Loucy (cell line): Measurements from ENCODE around the gene PCDHGA7.

ENCODE experiments used
- H2AFZ ChIP-seq: fragments of 200-600 bp; sonication (generic); 2 replicates; pipeline ENCODE4 v1.6.0; 2016; ENCODE audit warnings: antibody characterized with exemption, mild to moderate bottlenecking, low read length, moderate library complexity
- H3F3A ChIP-seq: fragments of 200-600 bp; 2 replicates; pipeline ENCODE4 v1.6.0; 2016; ENCODE audit warnings: antibody characterized with exemption, low read depth, mild to moderate bottlenecking
- H3K27me3 ChIP-seq: fragments of 200-600 bp; sonication (generic); 2 replicates; pipeline ENCODE4 v1.6.1; 2014; ENCODE audit warnings: low read length, mild to moderate bottlenecking; ENCODE audit not compliant: insufficient read depth, poor library complexity, severe bottlenecking
- H3K36me3 ChIP-seq: fragments of 200-600 bp; sonication (generic); 2 replicates; pipeline ENCODE4 v1.6.1; 2016; ENCODE audit warnings: low read length; ENCODE audit not compliant: insufficient read depth
- H3K4me1 ChIP-seq: fragments of 200-600 bp; sonication (generic); 2 replicates; pipeline ENCODE4 v1.5.1; 2014; ENCODE audit warnings: low read length, mild to moderate bottlenecking; ENCODE audit not compliant: insufficient read depth, poor library complexity, severe bottlenecking
- H3K4me2 ChIP-seq: fragments of 200-600 bp; sonication (generic); 2 replicates; pipeline ENCODE4 v1.6.0; 2014; ENCODE audit warnings: antibody characterized with exemption, low read length, low read depth, mild to moderate bottlenecking; ENCODE audit not compliant: poor library complexity, severe bottlenecking
- H3K4me3 ChIP-seq: fragments of 200-600 bp; sonication (generic); 2 replicates; pipeline ENCODE4 v1.5.1; 2014; ENCODE audit warnings: low read length, mild to moderate bottlenecking, mixed read lengths; ENCODE audit not compliant: poor library complexity, severe bottlenecking
- H3K79me2 ChIP-seq: fragments of 200-600 bp; sonication (generic); 2 replicates; pipeline ENCODE4 v1.6.1; 2014; ENCODE audit warnings: low read length; ENCODE audit not compliant: insufficient read depth
- H3K9ac ChIP-seq: fragments of 200-600 bp; sonication (generic); 2 replicates; pipeline ENCODE4 v1.6.0; 2014; ENCODE audit warnings: mild to moderate bottlenecking, low read depth, low read length, moderate library complexity; ENCODE audit not compliant: poor library complexity, severe bottlenecking
- H3K9me2 ChIP-seq: fragments of 200-600 bp; sonication (generic); replicated peaks from 2 replicates; pipeline ENCODE4 v1.6.1; 2016; ENCODE audit warnings: low read depth, low read length, mixed read lengths
- H3K9me3 ChIP-seq: fragments of 200-600 bp; sonication (generic); 2 replicates; pipeline ENCODE4 v1.6.1; 2014; ENCODE audit warnings: mild to moderate bottlenecking, antibody characterized with exemption, low read length, low read depth; ENCODE audit not compliant: insufficient read depth
- H4K20me1 ChIP-seq: fragments of 200-600 bp; sonication (generic); 2 replicates; pipeline ENCODE4 v1.6.0; 2014; ENCODE audit warnings: antibody characterized with exemption, low read length, mild to moderate bottlenecking; ENCODE audit not compliant: insufficient read depth, poor library complexity, severe bottlenecking
- EZH2phosphoT487 ChIP-seq: fragments of 200-600 bp; IDR thresholded peaks from 2 replicates; pipeline ENCODE4 v1.6.1; 2018; ENCODE audit warnings: antibody characterized with exemption, mild to moderate bottlenecking, moderate library complexity, borderline replicate concordance
- TF ChIP-seq, protein P1 (sequence below): fragments of 200-600 bp; sonication (generic); conservative IDR thresholded peaks from 2 replicates; pipeline ENCODE4 v1.5.1; 2014; ENCODE audit warnings: mild to moderate bottlenecking, antibody characterized with exemption, low read length

Gene PCDHGA7

DNA sequence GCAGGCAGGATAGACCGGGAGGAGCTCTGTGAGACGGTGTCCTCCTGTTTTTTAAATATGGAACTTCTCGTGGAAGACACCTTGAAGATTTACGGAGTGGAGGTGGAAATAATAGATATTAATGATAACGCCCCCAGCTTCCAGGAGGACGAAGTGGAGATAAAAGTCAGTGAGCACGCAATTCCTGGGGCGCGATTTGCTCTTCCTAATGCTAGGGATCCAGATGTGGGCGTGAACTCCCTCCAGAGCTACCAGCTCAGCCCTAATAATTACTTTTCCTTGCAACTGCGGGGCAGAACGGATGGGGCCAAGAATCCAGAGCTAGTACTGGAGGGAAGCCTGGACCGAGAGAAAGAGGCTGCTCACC, 38.9 kb downstream of the PCDHGA7 start:
- Histone ChIP-seq H3K27me3 (no peaks in the 10 kb centered on the region), H3K4me3 (no peak overlapping the region), H4K20me1 (no peaks in the 10 kb centered on the region), H2AFZ (no peak overlapping the region), H3F3A (no peaks in the 10 kb centered on the region), H3K4me2 (no peak overlapping the region), H3K79me2 (no peaks in the 10 kb centered on the region), H3K9me2 (no peaks in the 10 kb centered on the region), H3K36me3 (no peaks in the 10 kb centered on the region), H3K9me3 (no peaks in the 10 kb centered on the region), H3K4me1 (no peaks in the 10 kb centered on the region), H3K9ac (no peak overlapping the region)
- TF ChIP-seq, protein P1, sequence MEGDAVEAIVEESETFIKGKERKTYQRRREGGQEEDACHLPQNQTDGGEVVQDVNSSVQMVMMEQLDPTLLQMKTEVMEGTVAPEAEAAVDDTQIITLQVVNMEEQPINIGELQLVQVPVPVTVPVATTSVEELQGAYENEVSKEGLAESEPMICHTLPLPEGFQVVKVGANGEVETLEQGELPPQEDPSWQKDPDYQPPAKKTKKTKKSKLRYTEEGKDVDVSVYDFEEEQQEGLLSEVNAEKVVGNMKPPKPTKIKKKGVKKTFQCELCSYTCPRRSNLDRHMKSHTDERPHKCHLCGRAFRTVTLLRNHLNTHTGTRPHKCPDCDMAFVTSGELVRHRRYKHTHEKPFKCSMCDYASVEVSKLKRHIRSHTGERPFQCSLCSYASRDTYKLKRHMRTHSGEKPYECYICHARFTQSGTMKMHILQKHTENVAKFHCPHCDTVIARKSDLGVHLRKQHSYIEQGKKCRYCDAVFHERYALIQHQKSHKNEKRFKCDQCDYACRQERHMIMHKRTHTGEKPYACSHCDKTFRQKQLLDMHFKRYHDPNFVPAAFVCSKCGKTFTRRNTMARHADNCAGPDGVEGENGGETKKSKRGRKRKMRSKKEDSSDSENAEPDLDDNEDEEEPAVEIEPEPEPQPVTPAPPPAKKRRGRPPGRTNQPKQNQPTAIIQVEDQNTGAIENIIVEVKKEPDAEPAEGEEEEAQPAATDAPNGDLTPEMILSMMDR = no peak
- TF ChIP-seq EZH2phosphoT487 = no peak

DNA sequence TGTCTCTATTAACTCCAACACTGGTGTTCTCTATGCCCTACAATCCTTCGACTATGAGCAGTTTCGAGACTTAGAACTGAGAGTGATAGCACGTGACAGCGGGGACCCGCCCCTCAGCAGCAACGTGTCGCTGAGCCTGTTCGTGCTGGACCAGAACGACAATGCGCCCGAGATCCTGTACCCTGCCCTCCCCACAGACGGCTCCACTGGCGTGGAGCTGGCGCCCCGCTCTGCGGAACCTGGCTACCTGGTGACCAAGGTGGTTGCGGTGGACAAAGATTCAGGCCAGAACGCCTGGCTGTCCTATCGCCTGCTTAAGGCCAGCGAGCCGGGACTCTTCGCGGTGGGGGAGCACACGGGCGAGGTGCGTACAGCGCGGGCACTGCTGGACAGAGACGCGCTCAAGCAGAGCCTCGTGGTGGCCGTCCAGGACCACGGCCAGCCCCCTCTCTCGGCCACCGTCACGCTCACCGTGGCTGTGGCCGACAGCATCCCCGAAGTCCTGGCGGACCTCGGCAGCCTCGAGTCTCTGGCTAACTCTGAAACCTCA, 40.3 kb downstream of the PCDHGA7 start:
- no peaks in the 10 kb centered on the region for H3F3A ChIP-seq
- H3K79me2 ChIP-seq = no peaks in the 10 kb centered on the region
- no peak overlapping the region for H3K9ac ChIP-seq
- H3K4me3 ChIP-seq = no peak overlapping the region
- H3K4me1 ChIP-seq = no peaks in the 10 kb centered on the region
- no peak for TF ChIP-seq EZH2phosphoT487
- TF ChIP-seq, protein P1 = no peak
- H3K9me2 ChIP-seq = no peaks in the 10 kb centered on the region
- no peaks in the 10 kb centered on the region for H3K27me3 ChIP-seq
- H2AFZ ChIP-seq = no peak overlapping the region
- H3K36me3 ChIP-seq = no peaks in the 10 kb centered on the region
- no peak overlapping the region for H3K4me2 ChIP-seq
- H4K20me1 ChIP-seq = no peaks in the 10 kb centered on the region
- no peaks in the 10 kb centered on the region for H3K9me3 ChIP-seq

DNA sequence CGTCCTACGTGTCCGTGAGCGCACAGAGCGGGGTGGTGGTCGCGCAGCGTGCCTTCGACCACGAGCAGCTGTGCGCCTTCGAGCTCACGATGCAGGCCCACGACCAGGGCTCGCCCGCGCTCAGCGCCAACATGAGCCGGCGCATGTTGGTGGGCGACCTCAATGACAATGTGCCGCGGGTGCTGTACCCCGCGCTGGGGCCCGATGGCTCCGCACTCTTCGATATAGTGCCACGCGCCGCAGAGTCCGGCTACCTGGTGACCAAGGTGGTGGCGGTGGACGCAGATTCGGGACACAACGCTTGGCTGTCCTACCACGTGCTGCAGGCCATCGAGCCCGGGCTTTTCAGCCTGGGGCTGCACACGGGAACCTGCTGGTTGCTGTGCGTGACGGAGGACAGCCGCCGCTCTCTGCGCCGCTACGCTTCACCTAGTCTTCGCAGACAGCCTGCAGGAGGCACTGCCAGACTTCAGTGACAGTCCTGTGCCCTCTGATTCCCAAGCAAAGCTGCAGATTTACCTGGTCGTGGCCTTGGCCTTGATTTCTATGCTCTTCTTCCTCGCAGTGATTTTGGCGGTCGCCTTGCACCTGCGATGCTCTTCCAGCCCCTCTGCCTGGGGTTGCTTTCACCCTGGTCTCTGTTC, 45.4 kb downstream of the PCDHGA7 start:
- no peaks in the 10 kb centered on the region for H3K27me3 ChIP-seq
- no peak overlapping the region for H3K9ac ChIP-seq
- no peak for TF ChIP-seq EZH2phosphoT487
- TF ChIP-seq, protein P1 = no peak
- no peaks in the 10 kb centered on the region for H3K4me1 ChIP-seq
- H4K20me1 ChIP-seq = no peaks in the 10 kb centered on the region
- H3K4me3 ChIP-seq = no peak overlapping the region
- H3F3A ChIP-seq = no peaks in the 10 kb centered on the region
- no peaks in the 10 kb centered on the region for H3K9me3 ChIP-seq
- H3K36me3 ChIP-seq = no peaks in the 10 kb centered on the region
- no peak overlapping the region for H2AFZ ChIP-seq
- no peaks in the 10 kb centered on the region for H3K9me2 ChIP-seq
- no peak overlapping the region for H3K4me2 ChIP-seq
- H3K79me2 ChIP-seq = no peaks in the 10 kb centered on the region
